ENCODE results near the gene NXPE1.

DNA sequence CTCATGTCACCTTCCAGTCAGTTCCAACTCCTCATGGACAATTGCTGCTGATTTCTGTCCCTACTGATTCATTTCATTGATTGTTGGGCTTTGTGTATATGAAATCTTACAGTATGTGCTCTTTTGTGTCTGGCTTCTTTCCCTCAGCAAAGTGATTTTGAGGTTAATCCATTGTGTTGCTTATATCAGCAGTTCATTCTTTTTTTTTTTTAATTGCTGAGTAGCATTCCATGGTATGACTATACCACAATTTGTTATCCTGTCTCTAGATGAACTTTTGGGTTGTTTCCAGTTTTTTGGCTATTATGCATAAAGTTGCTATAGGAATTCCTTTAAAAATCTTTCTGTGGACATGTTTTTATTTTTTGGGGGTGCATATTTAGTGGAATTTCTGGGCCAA lies 59.9 kb downstream of the NXPE1 start:
- TF ChIP-seq CTCF (IDR thresholded peaks at IDR 0.05) (no peak), EZH2 (IDR thresholded peaks at IDR 0.05; ENCODE audit: borderline replicate concordance, insufficient read depth, low read depth, low read length, poor library complexity, severe bottlenecking) (no peak)

Data from B cell (primary cell).